ENCODE measurements around the gene NTRK3. TPM values are rescaled to one million over a fixed set of nuclear protein-coding genes. Genes with fewer than 3 reads are reported as not detected.

The NTRK3 gene
- total and polyA plus RNA-seq, 2 of the 8 experiments (the other 6 are each of a cell fraction or from before 2014, with no cell fraction given): 4.5 to 6.8 TPM

- TF ChIP-seq KDM4A (IDR thresholded peaks at IDR 0.05; ENCODE audit: low read depth, low read length, severe bottlenecking) (no peak), FOSL1 (IDR thresholded peaks at IDR 0.05; ENCODE audit: insufficient read depth, low read depth, low read length) (no peak), YY1 (IDR thresholded peaks at IDR 0.05; ENCODE audit: low read depth, low read length) (no peak), NRF1 (IDR thresholded peaks at IDR 0.05; ENCODE audit: low read depth, low read length) (no peak), SP4 (IDR thresholded peaks at IDR 0.05; ENCODE audit: low read length) (no peak)
Observed at GRCh38 chr15:87919064-87919463, 337.5 kb downstream of the NTRK3 start (continued).
